ENCODE measurements around the gene SPOCD1. TPM values are rescaled to one million over a fixed set of nuclear protein-coding genes. Genes with fewer than 3 reads are reported as not detected.

Gene SPOCD1
- total RNA-seq, 2 experiments from 2014 or later = 0.21 to 0.30 TPM

DNA sequence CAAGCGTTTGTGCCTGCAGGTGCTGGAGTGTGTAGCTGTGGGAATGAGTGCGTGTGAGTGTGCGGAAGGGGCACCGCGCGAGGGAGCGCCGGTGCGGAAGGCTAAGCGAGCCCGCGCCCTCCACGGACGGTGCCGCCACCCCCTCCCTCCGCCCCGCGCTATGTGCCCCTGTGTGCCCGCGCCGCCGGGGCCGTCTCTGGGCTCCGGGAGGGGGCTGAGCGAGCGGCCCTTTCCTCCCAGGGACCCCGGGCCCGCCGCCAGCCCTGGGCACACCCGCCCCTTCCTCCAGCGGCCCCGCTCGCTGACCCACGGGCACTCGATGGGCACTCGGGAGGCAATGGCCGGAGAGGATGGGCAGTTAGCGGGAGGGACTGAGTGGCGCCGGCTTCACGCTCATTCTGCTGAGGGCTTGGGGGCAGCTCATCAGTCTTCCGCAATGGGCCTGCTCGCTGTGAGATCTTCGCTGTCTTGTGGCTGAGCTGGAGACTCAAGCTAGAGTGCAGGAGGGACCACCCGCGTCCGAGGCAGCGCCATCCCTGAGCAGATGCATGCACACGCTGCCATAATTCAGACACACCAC, 43.1 kb downstream of the SPOCD1 start:
- intact Hi-C loops (cut with micrococcal nuclease) = loop anchor here (1.0 kb wide), 1 partner anchor 9 kb away; no protein-coding TSS in a partner anchor
- no peaks in the 10 kb centered on the region for H3K36me3 Mint-ChIP-seq (ENCODE audit: low read depth)

DNA sequence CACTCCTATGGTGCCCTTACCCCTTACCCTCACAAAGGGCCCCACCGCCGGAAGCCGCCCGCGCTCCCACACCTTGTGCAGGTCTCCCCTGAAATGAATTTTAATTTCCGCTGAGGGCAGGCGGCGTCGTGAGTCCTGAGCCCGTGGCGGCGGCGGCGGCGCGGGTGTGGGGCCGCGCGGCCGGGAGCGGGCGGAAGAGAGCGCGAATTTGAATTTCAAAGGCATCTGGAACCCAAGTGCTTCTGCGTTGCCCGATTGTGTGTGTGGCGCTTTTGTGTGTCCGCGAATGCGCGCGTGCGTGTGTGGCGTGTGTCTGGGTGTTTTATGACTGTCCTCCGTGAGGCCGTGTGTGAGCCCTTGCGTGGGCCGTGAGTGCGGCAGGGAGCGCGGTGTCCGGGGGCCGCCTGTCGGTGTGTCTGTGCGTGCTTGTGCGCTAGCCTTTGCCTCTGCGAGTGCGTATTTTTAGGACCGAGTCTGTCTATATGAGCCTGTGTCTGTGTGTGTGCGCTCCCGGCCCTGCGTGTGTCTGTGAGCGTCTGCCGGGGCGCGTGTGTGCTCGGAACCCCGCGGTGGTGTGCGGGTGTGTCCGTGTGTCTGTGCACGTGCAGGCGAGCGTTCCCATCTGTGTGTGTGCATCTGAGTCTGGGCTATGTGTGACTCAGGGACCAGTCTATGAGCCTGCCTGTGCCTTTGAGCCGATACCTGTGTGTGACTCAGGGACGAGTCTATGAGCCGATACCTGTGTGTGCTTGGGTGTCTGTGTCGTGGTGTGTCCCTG, 43.7 kb downstream of the SPOCD1 start:
- Mint-ChIP-seq H3K27ac (peak overlapping the region; percentile 33), H3K36me3 (ENCODE audit: low read depth) (no peaks in the 10 kb centered on the region), H3K9me3 (no peaks in the 10 kb centered on the region), H3K27me3 (ENCODE audit: low read depth) (peaks cover 25% of the 10 kb centered on the region), H3K4me1 (ENCODE audit: low read depth) (peaks cover 38% of the 10 kb centered on the region), H3K4me3 (peak overlapping the region; percentile 74)
- CTCF ChIA-PET = no interaction called here
- DNase-seq = peak; percentile 69
- intact Hi-C loops (cut with micrococcal nuclease) = loop anchor here (1.0 kb wide), 1 partner anchor 9 kb away; no protein-coding TSS in a partner anchor

More for the DNA sequence above, 43.1 kb downstream of the SPOCD1 start:
- no peak for DNase-seq
- H3K27me3 Mint-ChIP-seq (ENCODE audit: low read depth) = peaks cover 25% of the 10 kb centered on the region
- no peaks in the 10 kb centered on the region for H3K9me3 Mint-ChIP-seq
- CTCF ChIA-PET = interaction anchor here (0.7 to 0.8 kb wide), 2 partner anchors 191 to 844 kb away, joined by 3 to 4 read pairs; no protein-coding TSS in a partner anchor
- peak overlapping the region; percentile 74 for H3K4me3 Mint-ChIP-seq
- no peak overlapping the region for H3K27ac Mint-ChIP-seq
- H3K4me1 Mint-ChIP-seq (ENCODE audit: low read depth) = peaks cover 38% of the 10 kb centered on the region

DNA sequence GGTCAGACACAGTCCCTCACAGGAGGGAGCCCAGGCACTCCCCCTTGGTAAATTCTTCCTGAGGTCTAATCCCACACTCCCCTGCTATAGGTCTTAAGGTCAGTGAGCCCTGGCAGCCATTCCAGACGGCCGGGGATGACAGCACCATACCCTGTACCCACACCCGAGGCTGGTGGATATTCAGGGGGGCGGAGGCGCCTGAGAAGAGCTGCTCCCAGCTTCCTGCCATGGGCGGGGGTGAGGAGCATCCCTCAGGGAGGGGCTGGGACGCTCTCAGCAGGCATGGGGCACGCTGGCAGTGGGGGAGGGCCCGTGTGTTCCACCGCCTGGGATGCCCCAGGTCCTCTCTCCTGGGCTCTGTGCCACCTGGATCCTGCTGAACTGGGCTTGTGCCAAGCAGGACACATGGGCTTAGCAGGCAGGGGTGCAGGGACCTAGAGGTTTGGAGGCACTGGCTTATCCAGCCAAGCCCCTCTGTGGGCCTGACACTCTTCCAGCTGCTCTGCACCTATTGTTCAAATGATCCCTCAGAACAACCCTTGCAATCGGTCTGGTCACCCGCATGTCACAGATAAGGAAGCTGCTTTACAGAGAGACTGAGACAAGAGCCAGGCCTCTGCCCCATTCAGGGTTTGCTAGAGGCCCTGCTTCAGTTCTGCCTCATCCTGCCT, 46.0 kb downstream of the SPOCD1 start:
- intact Hi-C loops (cut with micrococcal nuclease) = no loop called here
- CTCF ChIA-PET = interaction anchor here (0.7 to 2.1 kb wide), 3 partner anchors 19 to 210 kb away, joined by 3 to 14 read pairs (median 3); no protein-coding TSS in a partner anchor
- no peak for DNase-seq
- H3K4me1 Mint-ChIP-seq (ENCODE audit: low read depth) = peaks cover 38% of the 10 kb centered on the region
- H3K4me3 Mint-ChIP-seq = no peak overlapping the region
- H3K27ac Mint-ChIP-seq = no peak overlapping the region
- no peaks in the 10 kb centered on the region for H3K9me3 Mint-ChIP-seq
- H3K36me3 Mint-ChIP-seq (ENCODE audit: low read depth) = no peaks in the 10 kb centered on the region
- peaks cover 20% of the 10 kb centered on the region for H3K27me3 Mint-ChIP-seq (ENCODE audit: low read depth)

DNA sequence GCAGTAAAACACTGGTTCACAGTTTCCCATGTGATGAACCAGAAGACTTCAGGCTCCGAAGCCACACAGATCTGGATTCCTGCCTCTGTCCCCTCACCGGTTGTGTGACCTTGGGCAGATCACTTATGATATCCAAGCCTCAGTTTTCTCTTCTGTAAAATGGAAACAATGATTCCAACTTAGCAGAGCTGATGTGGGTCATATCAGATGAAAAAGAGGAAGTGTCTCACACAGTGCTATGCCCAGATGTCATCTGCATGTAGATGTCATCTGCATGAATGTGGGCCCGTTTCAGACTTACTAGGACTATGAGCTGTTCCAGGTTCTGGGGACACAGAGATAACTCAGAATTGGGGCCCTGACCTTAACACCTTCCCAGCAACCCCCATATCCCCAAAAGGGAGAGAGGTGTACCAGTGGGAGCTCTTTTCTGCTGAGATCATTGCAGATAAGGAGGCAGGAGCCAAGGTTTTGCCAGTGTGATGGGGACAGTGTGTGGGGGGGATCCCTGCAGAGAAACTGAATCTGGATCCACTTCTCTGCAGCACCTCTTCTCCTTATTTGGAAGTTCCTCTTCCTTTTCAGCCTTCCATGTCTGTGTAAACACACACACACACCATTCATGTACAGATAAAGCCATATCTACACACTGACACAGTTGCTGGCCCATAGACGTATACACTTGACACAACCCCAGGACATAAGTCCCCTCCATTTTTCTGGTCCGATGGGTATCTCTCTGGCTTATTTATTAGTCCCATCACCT, 46.7 kb downstream of the SPOCD1 start:
- Mint-ChIP-seq H3K27me3 (ENCODE audit: low read depth) (peaks cover 18% of the 10 kb centered on the region), H3K4me1 (ENCODE audit: low read depth) (peaks cover 39% of the 10 kb centered on the region), H3K9me3 (no peaks in the 10 kb centered on the region), H3K36me3 (ENCODE audit: low read depth) (no peaks in the 10 kb centered on the region), H3K4me3 (no peak overlapping the region), H3K27ac (no peak overlapping the region)
- CTCF ChIA-PET = interaction anchor here (0.7 to 2.1 kb wide), 3 partner anchors 20 to 211 kb away, joined by 3 to 14 read pairs (median 3); no protein-coding TSS in a partner anchor
- DNase-seq = no peak
- intact Hi-C loops (cut with micrococcal nuclease) = no loop called here

DNA sequence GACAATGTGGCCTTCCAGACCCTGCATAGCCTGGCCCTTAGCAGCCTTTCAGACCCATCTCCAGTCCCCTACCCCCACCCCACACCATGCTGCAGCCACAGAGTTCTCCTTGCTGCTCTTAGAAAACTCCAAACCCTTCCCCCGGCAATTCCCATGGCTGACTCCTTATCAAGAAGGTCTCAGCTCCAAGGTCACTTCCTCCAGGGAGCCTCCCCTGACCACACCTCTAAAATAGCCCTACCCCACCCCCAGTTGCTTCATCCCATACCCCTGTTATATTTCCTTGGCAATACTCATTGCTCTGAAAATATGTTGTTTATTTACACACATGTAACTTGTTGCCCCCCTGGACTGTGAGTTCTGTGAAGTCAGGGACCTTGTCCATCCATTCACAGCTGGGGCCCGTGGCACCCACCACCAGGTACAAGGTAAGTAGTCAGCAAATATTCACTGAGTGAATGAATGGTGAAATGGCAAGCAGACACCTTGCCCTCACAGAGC, 47.4 kb downstream of the SPOCD1 start:
- H3K4me1 Mint-ChIP-seq (ENCODE audit: low read depth) = peaks cover 39% of the 10 kb centered on the region
- no peak for DNase-seq
- H3K4me3 Mint-ChIP-seq = no peak overlapping the region
- no peaks in the 10 kb centered on the region for H3K36me3 Mint-ChIP-seq (ENCODE audit: low read depth)
- H3K9me3 Mint-ChIP-seq = no peaks in the 10 kb centered on the region
- no peak overlapping the region for H3K27ac Mint-ChIP-seq
- H3K27me3 Mint-ChIP-seq (ENCODE audit: low read depth) = peaks cover 14% of the 10 kb centered on the region
- intact Hi-C loops (cut with micrococcal nuclease) = no loop called here
- CTCF ChIA-PET = interaction anchor here (2.1 kb wide), 1 partner anchor 21 kb away, joined by 14 read pairs; no protein-coding TSS in a partner anchor

DNA sequence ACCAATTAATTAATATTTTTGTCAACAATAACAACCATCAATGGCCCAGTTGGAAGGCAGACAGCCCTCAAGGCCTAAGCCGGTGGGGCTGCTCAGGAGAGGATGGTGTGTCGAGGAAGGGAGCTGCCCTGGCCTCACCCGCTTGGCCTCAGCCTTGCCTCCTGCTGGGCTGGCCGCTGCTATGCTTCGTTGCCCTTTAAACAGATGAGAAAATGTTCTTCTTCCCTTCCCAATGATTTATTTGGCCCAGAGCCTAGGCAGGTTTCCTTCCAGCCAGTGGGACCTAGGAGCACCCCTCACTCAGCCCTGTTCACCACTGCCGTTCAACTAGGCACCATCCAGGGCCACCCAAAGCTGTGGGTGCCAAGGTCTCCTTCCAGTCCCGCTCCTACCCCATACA, 48.6 kb downstream of the SPOCD1 start:
- CTCF ChIA-PET = interaction anchor here (0.9 to 2.7 kb wide), 2 partner anchors 21 to 143 kb away, joined by 4 to 16 read pairs; no protein-coding TSS in a partner anchor

DNA sequence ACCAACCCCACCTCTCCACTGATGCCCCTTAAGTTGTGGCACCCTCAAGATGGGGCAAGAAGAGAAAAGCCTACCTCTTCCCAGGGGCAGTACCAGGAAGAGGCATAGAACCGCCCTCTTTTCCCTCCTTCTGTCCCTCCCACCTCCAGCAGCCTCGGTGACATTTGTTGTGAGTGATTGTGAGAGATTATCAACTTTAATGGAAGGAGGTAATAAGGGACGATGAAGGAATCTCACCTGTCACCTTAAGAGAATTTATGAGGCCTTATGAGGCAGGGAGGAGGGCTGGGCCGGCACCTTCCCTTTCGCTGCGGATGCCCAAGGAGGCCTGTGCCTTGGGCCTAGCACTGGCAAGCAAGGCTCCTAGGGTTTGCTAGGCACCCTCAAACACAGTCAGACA, 50.3 kb downstream of the SPOCD1 start:
- CTCF ChIA-PET = interaction anchor here (2.7 kb wide), 1 partner anchor 23 kb away, joined by 16 read pairs; no protein-coding TSS in a partner anchor

More for the DNA sequence above, 48.6 kb downstream of the SPOCD1 start:
- Mint-ChIP-seq H3K27ac (no peak overlapping the region), H3K27me3 (ENCODE audit: low read depth) (peaks cover 14% of the 10 kb centered on the region), H3K36me3 (ENCODE audit: low read depth) (no peaks in the 10 kb centered on the region), H3K9me3 (no peaks in the 10 kb centered on the region), H3K4me3 (no peak overlapping the region), H3K4me1 (ENCODE audit: low read depth) (peaks cover 34% of the 10 kb centered on the region)
- intact Hi-C loops (cut with micrococcal nuclease) = no loop called here
- no peak for DNase-seq

DNA sequence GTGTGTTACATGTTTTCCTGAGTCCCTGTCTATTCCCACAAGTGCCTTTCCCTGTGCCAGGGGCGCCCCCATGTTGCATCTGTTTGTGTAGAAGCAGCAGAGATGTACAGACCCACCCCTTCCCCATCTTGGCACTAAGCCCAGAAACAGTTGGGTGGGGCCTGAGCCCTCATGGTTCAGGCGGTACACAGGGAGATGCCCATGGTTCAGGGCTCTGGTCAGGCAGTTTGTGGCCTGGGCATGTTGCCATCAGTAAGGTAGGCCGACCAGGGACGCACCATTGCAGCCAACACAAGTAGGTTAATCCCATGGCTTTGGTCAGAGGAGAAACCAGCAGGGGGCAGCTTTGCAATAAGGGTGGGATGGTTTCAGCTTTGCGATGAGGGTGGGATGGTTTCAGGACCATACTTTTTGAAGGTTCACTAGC, 50.8 kb downstream of the SPOCD1 start:
- peak; percentile 42 for DNase-seq
- H3K4me1 Mint-ChIP-seq (ENCODE audit: low read depth) = peaks cover 31% of the 10 kb centered on the region
- peaks cover 18% of the 10 kb centered on the region for H3K27me3 Mint-ChIP-seq (ENCODE audit: low read depth)
- CTCF ChIA-PET = interaction anchor here (0.6 to 2.7 kb wide), 3 partner anchors 24 to 148 kb away, joined by 3 to 16 read pairs (median 7); no protein-coding TSS in a partner anchor
- no peak overlapping the region for H3K27ac Mint-ChIP-seq
- peak overlapping the region; percentile 70 for H3K4me3 Mint-ChIP-seq
- H3K9me3 Mint-ChIP-seq = no peaks in the 10 kb centered on the region
- intact Hi-C loops (cut with micrococcal nuclease) = no loop called here
- no peaks in the 10 kb centered on the region for H3K36me3 Mint-ChIP-seq (ENCODE audit: low read depth)

More for the DNA sequence above, 50.3 kb downstream of the SPOCD1 start:
- H3K36me3 Mint-ChIP-seq (ENCODE audit: low read depth) = no peaks in the 10 kb centered on the region
- no peak overlapping the region for H3K4me3 Mint-ChIP-seq
- no peak for DNase-seq
- H3K27me3 Mint-ChIP-seq (ENCODE audit: low read depth) = peaks cover 18% of the 10 kb centered on the region
- intact Hi-C loops (cut with micrococcal nuclease) = no loop called here
- H3K9me3 Mint-ChIP-seq = no peaks in the 10 kb centered on the region
- peaks cover 29% of the 10 kb centered on the region for H3K4me1 Mint-ChIP-seq (ENCODE audit: low read depth)
- no peak overlapping the region for H3K27ac Mint-ChIP-seq

DNA sequence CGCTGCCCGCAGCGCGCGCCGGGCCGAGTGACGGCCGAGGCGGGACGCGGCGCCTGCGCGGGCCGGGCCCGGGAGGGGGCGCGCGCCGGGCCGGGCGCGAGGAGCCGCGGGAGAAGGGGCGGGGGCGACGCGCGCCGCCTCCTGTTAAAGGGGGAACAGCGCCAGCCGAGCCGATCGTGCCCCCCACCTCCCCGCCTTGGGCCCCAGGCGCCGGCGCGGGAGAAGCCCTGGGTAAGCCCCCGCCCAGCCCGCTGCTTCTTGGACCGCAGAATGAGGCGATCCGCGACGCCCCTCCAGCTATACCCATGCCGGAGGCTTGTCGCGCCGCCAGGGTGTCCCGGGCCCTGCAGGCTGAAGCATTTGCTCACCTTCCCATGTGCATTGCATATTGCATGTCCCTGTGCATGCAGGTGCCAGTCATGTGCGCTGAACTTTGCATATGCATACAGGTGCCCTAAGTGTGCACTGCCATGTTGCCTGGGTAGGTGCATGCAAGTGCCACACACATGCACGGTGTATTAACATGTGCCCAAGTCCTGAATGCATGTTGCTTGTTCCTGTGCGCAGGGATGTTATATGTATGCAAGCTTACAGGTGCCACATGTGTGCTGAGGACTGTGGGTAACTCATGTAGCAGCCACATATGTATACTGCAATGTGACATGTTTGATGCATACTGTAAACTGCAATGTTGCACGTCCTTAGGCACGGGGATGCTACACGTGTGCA, 51.3 kb downstream of the SPOCD1 start, which contains the start of gene ADGRB2:
TSS of gene ADGRB2 (minus strand) at position 29 of the 729 bp plus-strand sequence. CDS start 7,119 bp downstream, outside the sequence.
- Mint-ChIP-seq H3K27ac (no peak within 1 kb of the TSS), H3K27me3 (ENCODE audit: low read depth) (peaks cover 18% of the 10 kb centered on the region), H3K9me3 (no peaks in the 10 kb centered on the region), H3K4me1 (ENCODE audit: low read depth) (peaks cover 32% of the 10 kb centered on the region), H3K4me3 (peak within 1 kb of the TSS; percentile 70), H3K36me3 (ENCODE audit: low read depth) (no peaks in the 10 kb centered on the region)
- intact Hi-C loops (cut with micrococcal nuclease) = loop anchor here (5.0 kb wide), 1 partner anchor 308 kb away; the partner anchor contains the start of gene TMEM39B
- DNase-seq = no peak
- CTCF ChIA-PET = interaction anchor here (0.6 to 7.0 kb wide), 3 partner anchors 24 to 149 kb away, joined by 3 to 69 read pairs (median 7); no protein-coding TSS in a partner anchor

DNA sequence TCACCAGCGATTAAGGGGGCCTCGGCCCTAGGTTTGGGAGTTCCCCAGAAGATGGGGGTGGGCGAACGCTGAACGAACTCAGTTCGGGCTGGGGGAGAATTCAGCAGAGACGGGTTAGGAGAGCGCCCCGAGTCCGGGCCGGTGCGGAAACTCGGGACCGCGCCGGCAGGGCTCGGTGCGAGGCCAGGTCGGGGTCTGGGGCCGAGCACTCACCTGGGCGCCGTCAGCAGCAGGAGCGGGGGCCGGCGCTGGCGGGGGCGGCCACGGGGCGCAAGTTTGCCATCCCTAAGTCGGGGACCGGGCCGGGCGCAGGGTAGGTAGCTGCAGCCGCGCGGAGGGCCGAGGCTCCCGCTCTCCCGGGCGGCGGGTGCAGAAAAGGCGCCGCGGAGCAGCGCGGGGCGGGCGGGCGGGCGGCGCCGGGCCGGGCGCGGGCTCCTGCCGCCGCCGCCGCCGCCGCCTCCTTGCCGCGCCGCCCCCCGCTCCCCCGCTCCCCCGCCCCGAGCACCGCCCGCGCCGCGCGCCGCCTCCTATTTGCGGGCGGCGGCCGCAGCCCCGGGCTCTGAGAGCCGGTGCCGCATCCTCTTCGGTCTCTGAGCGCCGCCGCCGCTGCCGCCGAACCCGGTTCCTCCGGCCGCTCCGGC, 52.0 kb downstream of the SPOCD1 start:
- no peak for DNase-seq
- Mint-ChIP-seq H3K9me3 (no peaks in the 10 kb centered on the region), H3K27me3 (ENCODE audit: low read depth) (peaks cover 18% of the 10 kb centered on the region), H3K4me1 (ENCODE audit: low read depth) (peaks cover 25% of the 10 kb centered on the region), H3K4me3 (peak overlapping the region; percentile 67), H3K27ac (no peak overlapping the region), H3K36me3 (ENCODE audit: low read depth) (no peaks in the 10 kb centered on the region)
- intact Hi-C loops (cut with micrococcal nuclease) = loop anchor here (1.0 to 5.0 kb wide), 3 partner anchors 9 to 309 kb away; partner anchors contain the start of gene TMEM39B
- CTCF ChIA-PET = interaction anchor here (1.4 to 7.0 kb wide), 2 partner anchors 26 to 199 kb away, joined by 4 to 69 read pairs; no protein-coding TSS in a partner anchor
